Brain microvascular endothelial cell (primary cell): ENCODE data around the gene SLC39A12.

Experiments
- DNase-seq: peaks from one replicate; pipeline ENCODE4 v3.0.0-alpha.2; 2020
- H3K27ac ChIP-seq: fragments of 250-450 bp; sonication (Bioruptor Pico); 2 replicates; pipeline ENCODE4 v1.5.1; 2020; ENCODE audit warnings: mild to moderate bottlenecking, moderate library complexity
- H3K27me3 ChIP-seq: fragments of 250-450 bp; sonication (Bioruptor Pico); replicated peaks from 2 replicates; pipeline ENCODE4 v1.5.1; 2020; ENCODE audit warnings: mild to moderate bottlenecking
- H3K36me3 ChIP-seq: fragments of 250-450 bp; sonication (Bioruptor Pico); replicated peaks from 2 replicates; pipeline ENCODE4 v1.5.1; 2020; ENCODE audit warnings: mild to moderate bottlenecking
- H3K4me3 ChIP-seq: 2 replicates; pipeline ENCODE4 v1.5.1; 2011; ENCODE audit warnings: low read depth, mild to moderate bottlenecking, control low read depth, low read length, moderate library complexity
- in situ Hi-C: cut with HindIII; loops from 2 replicates; pipeline ENCODE4 v1.10.0; 2017; ENCODE audit warnings: low sequenced_read_pairs, low pct_ligation_motif_present
- TF ChIP-seq, protein P1 (sequence below): IDR thresholded peaks from 2 replicates; pipeline ENCODE4 v1.5.1; 2011; ENCODE audit warnings: low read depth, mild to moderate bottlenecking, moderate library complexity, low read length, control low read depth, inconsistent platforms; ENCODE audit errors: missing control alignments

Gene SLC39A12

DNA sequence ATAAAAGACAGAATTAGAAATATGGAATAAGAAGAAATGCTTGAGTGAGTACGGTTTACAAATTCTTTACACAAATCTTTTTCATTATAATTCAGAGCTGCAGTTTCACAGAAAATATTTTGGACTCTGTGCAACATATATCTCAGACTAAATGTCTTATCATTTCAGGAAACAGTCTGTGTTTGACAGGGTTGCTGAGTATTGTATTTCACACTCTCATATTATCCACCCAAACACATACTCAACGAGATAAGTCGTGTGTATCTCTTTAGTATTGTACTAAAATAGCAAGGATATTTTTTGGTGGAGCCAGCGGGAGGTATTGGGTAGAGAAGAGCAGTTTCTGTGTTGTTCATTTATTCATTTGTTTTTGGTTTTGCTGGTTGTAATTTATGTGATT is 39.0 kb upstream of the SLC39A12 start:
- Histone ChIP-seq H3K4me3 (no peak overlapping the region), H3K27me3 (no peaks in the 10 kb centered on the region), H3K27ac (no peak overlapping the region), H3K36me3 (no peaks in the 10 kb centered on the region)
- in situ Hi-C loops = no loop called here
- DNase-seq = no peak
- TF ChIP-seq, protein P1, sequence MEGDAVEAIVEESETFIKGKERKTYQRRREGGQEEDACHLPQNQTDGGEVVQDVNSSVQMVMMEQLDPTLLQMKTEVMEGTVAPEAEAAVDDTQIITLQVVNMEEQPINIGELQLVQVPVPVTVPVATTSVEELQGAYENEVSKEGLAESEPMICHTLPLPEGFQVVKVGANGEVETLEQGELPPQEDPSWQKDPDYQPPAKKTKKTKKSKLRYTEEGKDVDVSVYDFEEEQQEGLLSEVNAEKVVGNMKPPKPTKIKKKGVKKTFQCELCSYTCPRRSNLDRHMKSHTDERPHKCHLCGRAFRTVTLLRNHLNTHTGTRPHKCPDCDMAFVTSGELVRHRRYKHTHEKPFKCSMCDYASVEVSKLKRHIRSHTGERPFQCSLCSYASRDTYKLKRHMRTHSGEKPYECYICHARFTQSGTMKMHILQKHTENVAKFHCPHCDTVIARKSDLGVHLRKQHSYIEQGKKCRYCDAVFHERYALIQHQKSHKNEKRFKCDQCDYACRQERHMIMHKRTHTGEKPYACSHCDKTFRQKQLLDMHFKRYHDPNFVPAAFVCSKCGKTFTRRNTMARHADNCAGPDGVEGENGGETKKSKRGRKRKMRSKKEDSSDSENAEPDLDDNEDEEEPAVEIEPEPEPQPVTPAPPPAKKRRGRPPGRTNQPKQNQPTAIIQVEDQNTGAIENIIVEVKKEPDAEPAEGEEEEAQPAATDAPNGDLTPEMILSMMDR = no peak

DNA sequence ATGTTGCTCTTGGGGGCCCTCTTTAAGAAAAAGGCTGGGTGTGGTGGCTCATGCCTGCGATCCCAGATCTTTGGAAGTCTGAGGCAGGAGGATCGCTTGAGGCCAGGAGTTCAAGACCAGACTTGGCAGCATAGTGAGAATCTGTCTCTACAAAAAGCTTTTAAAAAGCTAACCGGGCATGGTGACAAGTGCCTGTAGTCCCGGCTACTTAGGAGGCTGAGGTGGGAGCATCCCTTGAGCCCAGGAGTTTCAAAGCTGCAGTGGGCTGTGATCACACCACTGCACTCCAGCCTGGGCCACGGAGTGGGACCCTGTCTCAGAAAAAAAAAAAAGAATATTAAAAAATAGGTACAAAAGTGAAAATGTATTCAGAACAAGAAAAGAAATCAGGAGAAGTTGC is 38.1 kb upstream of the SLC39A12 start:
- TF ChIP-seq, protein P1 = no peak
- Histone ChIP-seq H3K27ac (no peak overlapping the region), H3K4me3 (no peak overlapping the region), H3K36me3 (no peaks in the 10 kb centered on the region), H3K27me3 (no peaks in the 10 kb centered on the region)
- no peak for DNase-seq
- in situ Hi-C loops = no loop called here

DNA sequence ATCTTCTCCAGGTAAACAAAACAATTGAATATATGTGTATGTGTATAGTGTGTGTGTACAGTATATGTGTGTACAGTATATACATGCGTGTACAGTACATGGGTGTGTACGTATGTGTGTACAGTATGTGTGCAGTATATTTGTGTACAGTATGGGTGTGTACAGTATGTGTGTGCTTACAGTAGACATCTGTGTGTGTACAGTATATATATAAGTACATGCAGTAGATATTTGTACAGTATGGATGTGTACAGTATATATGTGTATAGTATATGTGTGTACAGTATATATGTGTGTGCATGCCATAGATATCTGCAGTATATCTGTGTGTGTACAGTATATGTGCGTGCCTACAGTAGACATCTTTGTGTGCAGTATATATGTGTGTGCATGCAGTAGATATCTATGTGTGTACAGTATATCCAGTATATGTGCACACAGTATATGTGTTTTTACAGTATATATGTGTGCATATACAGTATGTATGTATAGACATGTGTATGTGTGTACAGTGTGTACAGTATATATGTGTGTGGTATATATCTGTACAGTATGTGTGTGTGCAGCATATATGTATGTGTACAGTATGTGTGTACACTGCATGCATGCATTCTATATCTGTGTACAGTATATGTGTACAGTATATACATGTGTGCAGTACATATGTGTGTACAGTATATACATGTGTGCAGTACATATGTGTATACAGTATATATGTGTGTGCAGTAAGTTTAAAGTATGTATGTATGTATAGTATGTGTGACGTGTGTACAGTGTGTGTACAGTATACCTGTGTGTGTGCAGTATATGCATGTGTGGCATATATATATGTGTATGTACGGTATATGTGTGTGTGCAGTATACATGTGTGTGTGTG is 37.3 kb upstream of the SLC39A12 start:
- DNase-seq = no peak
- Histone ChIP-seq H3K27me3 (no peaks in the 10 kb centered on the region), H3K36me3 (no peaks in the 10 kb centered on the region), H3K27ac (no peak overlapping the region), H3K4me3 (no peak overlapping the region)
- in situ Hi-C loops = no loop called here
- TF ChIP-seq, protein P1 = no peak

DNA sequence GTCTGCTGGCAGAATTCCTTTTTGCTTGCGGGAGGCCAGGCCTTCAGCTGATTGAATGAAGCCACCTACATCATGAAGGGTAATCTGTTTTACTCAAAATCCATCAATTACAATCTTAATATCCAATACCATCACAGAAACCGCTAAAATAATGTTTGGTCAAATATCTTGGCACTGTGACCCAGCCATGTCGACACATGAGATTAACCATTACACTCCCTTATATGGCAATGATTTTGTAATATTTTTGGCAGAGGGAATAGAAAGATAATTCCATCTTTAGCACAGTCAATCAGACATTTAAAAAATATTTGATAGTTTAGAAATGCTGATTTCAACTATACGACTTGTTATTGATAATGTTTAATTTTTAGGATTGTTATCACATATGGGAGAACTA is 36.5 kb upstream of the SLC39A12 start:
- H3K36me3 ChIP-seq = no peaks in the 10 kb centered on the region
- H3K27ac ChIP-seq = no peak overlapping the region
- no peak overlapping the region for H3K4me3 ChIP-seq
- TF ChIP-seq, protein P1 = no peak
- H3K27me3 ChIP-seq = no peaks in the 10 kb centered on the region
- in situ Hi-C loops = no loop called here
- no peak for DNase-seq

DNA sequence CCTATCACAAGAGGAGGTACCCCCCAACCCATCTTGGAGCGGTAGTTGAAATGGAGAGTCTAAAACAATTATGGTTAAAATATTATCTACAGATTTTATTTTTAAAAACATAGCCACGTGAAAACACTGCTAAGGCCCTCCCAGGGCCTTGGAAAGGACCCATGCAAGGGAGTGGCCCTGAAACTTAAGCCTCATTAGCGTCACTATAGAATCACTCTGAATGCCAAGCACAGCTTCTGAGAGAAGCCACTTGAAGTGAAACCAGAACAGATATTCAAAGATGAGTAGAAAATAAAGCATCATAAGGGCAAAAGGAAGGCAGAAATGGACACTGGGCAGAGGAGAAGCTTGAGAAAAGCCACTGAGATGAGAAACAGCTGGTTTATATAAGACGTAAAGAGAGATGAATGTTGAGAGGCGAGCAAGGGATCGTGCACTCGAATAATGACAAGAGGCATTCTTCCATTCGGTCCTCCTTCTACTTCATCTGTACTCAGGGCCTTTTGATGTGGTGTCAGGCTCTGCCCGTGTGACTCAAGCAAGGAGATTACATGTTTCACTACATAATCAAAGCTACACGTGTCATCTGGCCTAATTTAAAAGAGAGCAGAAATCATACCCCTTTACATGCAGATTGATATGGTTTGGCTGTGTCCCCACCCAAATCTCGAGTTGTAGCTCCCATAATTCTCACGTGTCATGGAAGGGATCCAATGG is 33.4 kb upstream of the SLC39A12 start:
- no peak overlapping the region for H3K27ac ChIP-seq
- no peak for DNase-seq
- H3K4me3 ChIP-seq = no peak overlapping the region
- TF ChIP-seq, protein P1 = no peak
- H3K27me3 ChIP-seq = no peaks in the 10 kb centered on the region
- in situ Hi-C loops = no loop called here
- no peaks in the 10 kb centered on the region for H3K36me3 ChIP-seq
